ENCODE data around the gene GALNTL6.
"Not testable (repeated sequence)": the region's sequence is repeated elsewhere in the genome, so short reads cannot be mapped to it uniquely, and the experiment has no call there.

GALNTL6 gene

DNA sequence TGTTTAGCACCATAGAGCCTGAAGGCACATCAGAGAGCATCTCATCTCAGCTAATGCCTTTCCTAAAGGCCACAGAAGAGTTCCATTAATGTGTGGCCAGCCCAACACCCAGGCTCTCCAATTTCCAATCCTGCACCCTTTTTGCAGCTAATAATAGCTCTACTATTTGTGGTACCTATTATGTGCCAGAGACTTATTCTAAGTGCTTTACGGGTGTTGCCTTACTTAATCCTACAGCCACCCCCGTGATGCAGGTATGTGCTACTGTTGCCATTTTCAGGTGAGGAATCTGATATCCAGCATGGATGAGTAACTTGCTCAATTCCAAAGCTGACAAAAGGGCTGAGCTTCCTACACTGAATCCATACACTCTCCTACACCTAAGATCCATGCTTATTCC, 1137.8 kb downstream of the GALNTL6 start:
- ATAC-seq (ENCODE audit: low read depth) (no peak), DNase-seq (ENCODE audit: low spot score) (no peak)
- Histone ChIP-seq H3K36me3 (ENCODE audit: low read depth) (no peaks in the 10 kb centered on the region), H3K4me3 (ENCODE audit: severe bottlenecking) (no peak overlapping the region), H3K9me3 (ENCODE audit: severe bottlenecking) (no peaks in the 10 kb centered on the region), H3K27me3 (ENCODE audit: insufficient read depth, poor library complexity, severe bottlenecking) (no peaks in the 10 kb centered on the region), H3K4me1 (ENCODE audit: insufficient read depth, poor library complexity, severe bottlenecking) (no peaks in the 10 kb centered on the region), H3K27ac (ENCODE audit: poor library complexity, severe bottlenecking) (no peak overlapping the region)
- no peak for TF ChIP-seq CTCF (IDR thresholded peaks at IDR 0.05; ENCODE audit: poor library complexity, severe bottlenecking)

- Histone ChIP-seq H3K4me3 (ENCODE audit: severe bottlenecking) (no peak overlapping the region), H3K4me1 (ENCODE audit: insufficient read depth, poor library complexity, severe bottlenecking) (no peaks in the 10 kb centered on the region), H3K9me3 (ENCODE audit: severe bottlenecking) (no peaks in the 10 kb centered on the region), H3K27me3 (ENCODE audit: insufficient read depth, poor library complexity, severe bottlenecking) (no peaks in the 10 kb centered on the region), H3K36me3 (ENCODE audit: low read depth) (no peaks in the 10 kb centered on the region), H3K27ac (ENCODE audit: poor library complexity, severe bottlenecking) (no peak overlapping the region)
- no peak for TF ChIP-seq CTCF (IDR thresholded peaks at IDR 0.05; ENCODE audit: poor library complexity, severe bottlenecking)
- no peak for ATAC-seq (ENCODE audit: low read depth)
- no peak for DNase-seq (ENCODE audit: low spot score)
Measured at GRCh38 chr4:172951679-172952451, 1138.7 kb downstream of the GALNTL6 start.

DNA sequence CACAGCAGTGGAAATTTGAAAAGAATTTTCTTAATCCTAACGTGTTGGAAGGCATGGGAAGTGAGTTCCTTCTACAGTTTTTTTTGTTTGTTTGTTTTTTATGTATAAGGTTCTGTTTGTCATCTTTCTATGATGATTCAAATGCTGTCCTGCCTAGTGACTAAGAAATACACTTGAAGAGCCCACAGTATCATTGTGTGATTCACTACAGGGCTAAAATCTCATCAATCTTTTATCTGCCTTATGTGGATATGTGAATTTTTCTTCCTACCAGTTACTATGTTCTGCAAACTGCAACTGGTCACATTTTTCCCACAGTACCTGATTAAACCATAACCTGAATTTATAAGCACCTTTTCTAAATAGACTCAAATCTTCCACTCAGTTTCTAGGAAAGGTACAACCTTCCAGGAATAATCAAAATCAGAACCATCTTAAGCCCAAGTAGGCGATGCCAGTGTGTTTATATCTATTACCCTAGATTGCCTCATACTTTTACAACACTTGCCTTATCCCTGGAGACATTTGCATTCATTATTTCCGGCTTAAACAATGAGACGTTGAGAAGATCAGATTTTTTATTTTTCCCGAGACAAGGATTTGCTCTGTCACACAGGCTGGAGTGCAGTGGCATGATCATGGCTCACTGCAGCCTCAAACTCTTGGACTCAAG, 1140.8 kb downstream of the GALNTL6 start:
- DNase-seq (ENCODE audit: low spot score) (no peak), ATAC-seq (ENCODE audit: low read depth) (no peak)
- no peak for TF ChIP-seq CTCF (IDR thresholded peaks at IDR 0.05; ENCODE audit: poor library complexity, severe bottlenecking)

GRCh38 chr4:172956340-172956739, 1143.1 kb downstream of the GALNTL6 start:
- H3K27me3 ChIP-seq (ENCODE audit: insufficient read depth, poor library complexity, severe bottlenecking); H3K4me3 ChIP-seq (ENCODE audit: severe bottlenecking); H3K9me3 ChIP-seq (ENCODE audit: severe bottlenecking); H3K4me1 ChIP-seq (ENCODE audit: insufficient read depth, poor library complexity, severe bottlenecking); H3K36me3 ChIP-seq (ENCODE audit: low read depth); DNase-seq (ENCODE audit: low spot score); H3K27ac ChIP-seq (ENCODE audit: poor library complexity, severe bottlenecking); ATAC-seq (ENCODE audit: low read depth): not testable (repeated sequence)

More for the DNA sequence above, 1140.8 kb downstream of the GALNTL6 start:
- Histone ChIP-seq H3K36me3 (ENCODE audit: low read depth) (no peaks in the 10 kb centered on the region), H3K4me3 (ENCODE audit: severe bottlenecking) (no peak overlapping the region), H3K4me1 (ENCODE audit: insufficient read depth, poor library complexity, severe bottlenecking) (no peaks in the 10 kb centered on the region), H3K27me3 (ENCODE audit: insufficient read depth, poor library complexity, severe bottlenecking) (no peaks in the 10 kb centered on the region), H3K27ac (ENCODE audit: poor library complexity, severe bottlenecking) (no peak overlapping the region), H3K9me3 (ENCODE audit: severe bottlenecking) (no peaks in the 10 kb centered on the region)

DNA sequence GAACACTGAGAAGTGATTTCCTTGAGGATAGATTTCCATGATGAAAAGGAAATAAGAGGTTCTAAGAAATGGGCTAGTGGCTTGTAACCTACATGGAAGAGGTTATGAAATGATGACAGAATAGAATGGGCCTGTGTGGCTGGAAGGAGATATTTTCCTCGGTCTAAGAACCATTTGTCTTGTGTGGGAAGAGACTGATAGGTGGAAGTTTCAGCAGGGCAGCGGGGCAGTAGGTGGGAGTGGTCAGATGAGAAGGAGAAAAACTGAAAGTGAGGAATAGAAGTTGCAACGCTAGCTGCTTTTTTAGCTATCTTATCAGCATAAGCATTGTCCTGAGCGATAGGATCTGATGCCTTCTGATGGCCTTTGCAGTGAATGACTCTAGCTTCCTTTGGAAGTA, 1144.0 kb downstream of the GALNTL6 start:
- no peaks in the 10 kb centered on the region for H3K27me3 ChIP-seq (ENCODE audit: insufficient read depth, poor library complexity, severe bottlenecking)
- H3K9me3 ChIP-seq (ENCODE audit: severe bottlenecking) = no peaks in the 10 kb centered on the region
- TF ChIP-seq CTCF (IDR thresholded peaks at IDR 0.05; ENCODE audit: poor library complexity, severe bottlenecking) = no peak
- H3K4me1 ChIP-seq (ENCODE audit: insufficient read depth, poor library complexity, severe bottlenecking) = no peaks in the 10 kb centered on the region
- no peaks in the 10 kb centered on the region for H3K36me3 ChIP-seq (ENCODE audit: low read depth)
- no peak for DNase-seq (ENCODE audit: low spot score)
- no peak for ATAC-seq (ENCODE audit: low read depth)
- no peak overlapping the region for H3K4me3 ChIP-seq (ENCODE audit: severe bottlenecking)
- H3K27ac ChIP-seq (ENCODE audit: poor library complexity, severe bottlenecking) = no peak overlapping the region

Data from RWPE2 (cell line).